IPS-NIHi7 (cell line): ENCODE results near the gene PLA2G7.
"Not testable (repeated sequence)": the region's sequence is repeated elsewhere in the genome, so short reads cannot be mapped to it uniquely, and the experiment has no call there.

Experiments used
- DNase-seq: peaks from one replicate; pipeline ENCODE4 v3.0.0; 2012; ENCODE audit warnings: mixed read lengths; ENCODE audit errors: extremely low spot score

PLA2G7 gene

DNA sequence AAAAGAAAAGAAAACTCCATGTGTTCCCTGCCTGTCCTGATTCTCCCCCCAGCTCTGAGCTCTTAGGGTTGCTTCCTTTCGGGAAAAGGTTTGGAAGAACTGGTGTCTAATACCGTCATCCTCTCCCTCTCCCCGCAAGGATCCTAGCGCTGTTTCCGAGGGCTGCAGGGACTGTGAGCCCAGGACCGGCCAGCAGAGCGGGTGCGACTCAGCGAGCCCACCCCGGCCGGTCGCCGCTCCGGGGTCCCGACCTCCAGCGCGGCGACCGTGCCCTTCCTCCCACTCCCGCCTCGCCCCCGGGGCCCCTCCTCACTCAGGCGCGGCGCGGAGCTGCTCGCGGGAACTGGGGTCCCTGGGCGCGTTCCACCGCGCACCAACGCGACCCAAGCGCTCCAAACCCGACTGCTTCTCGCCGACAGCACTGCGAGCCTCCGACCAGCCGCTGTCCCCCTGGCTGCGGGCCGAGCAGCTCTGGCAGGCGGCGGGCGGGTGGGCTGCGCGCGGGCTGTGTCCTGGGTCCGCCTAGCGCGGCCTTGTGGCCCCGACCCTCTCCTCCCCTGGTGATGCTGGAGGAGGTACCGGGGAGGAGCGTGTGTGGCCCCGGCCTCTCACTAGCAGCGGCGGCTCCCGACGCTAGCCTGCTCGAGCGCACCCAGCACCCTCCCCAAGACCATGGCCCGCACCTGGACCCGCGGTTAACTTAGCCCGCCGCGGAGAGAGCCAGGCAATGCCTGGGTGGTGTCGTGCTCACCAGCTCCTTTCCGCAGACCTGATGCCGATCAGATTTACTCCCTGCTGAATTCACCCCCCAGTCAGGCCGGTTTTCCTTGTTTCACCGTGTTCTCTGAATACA is at the start of gene PLA2G7:
TSS of gene PLA2G7 (minus strand) at position 509 of the 853 bp plus-strand sequence. CDS start 12,484 bp downstream, outside the sequence.
- peak; percentile 57 for DNase-seq

DNA sequence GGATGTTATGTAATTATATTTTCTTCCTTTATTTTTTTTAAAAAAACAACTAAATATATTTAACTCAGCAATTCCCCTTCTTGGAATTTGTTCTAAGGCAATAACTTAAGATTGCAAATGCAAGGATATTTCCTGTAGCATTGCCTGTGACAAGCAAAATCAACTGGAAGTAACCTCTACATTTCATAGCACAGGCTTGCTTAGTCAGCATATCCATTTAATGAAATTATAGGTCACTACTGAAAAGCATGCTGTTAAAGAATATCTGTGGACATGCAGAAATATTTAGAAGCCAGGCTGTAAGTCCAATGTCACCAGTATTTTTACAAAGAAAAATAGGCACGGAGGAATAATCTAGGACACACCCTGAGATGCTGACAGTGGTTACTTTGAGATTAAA is 49.4 kb upstream of the PLA2G7 start:
- DNase-seq = no peak

DNA sequence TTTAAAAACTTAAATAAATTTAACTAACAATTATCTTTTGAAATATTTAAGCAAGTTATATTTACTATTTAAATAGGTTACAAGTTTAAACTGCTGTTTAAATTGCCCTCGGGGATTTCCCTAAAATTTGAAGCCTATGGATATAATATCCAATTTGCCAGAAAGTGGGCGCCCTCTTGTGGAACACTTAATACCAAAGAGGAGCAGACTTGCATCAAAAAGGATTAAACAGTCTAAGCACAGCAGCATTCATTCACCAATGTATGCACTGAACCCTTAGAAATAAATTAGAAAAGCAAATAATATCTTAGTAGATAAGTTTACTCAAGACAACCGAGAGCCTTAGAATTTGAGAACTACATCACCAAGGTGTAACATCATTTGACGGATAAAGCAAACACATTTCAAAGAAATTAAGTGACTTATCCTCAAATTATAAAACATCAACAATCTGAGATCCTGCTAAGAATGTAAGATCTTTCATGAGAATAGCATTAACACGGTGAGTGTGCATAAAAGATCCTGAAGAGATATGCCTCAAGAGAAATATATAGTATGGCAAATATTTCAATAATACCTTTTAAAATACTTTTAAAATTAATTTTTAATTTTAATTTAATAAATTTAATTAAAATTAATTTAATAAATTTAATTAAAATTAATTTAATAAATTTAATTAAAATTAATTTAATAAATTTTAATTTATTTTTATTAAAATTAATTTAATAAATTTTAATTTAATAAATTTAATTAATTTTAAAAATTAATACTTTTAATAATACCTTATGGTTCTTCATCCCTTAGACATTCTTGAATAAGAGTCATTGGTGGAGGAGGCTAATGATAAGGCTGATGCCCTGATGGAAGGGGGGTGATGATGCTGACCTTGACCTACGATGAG is 46.6 kb upstream of the PLA2G7 start:
- peak; percentile 54 for DNase-seq

DNA sequence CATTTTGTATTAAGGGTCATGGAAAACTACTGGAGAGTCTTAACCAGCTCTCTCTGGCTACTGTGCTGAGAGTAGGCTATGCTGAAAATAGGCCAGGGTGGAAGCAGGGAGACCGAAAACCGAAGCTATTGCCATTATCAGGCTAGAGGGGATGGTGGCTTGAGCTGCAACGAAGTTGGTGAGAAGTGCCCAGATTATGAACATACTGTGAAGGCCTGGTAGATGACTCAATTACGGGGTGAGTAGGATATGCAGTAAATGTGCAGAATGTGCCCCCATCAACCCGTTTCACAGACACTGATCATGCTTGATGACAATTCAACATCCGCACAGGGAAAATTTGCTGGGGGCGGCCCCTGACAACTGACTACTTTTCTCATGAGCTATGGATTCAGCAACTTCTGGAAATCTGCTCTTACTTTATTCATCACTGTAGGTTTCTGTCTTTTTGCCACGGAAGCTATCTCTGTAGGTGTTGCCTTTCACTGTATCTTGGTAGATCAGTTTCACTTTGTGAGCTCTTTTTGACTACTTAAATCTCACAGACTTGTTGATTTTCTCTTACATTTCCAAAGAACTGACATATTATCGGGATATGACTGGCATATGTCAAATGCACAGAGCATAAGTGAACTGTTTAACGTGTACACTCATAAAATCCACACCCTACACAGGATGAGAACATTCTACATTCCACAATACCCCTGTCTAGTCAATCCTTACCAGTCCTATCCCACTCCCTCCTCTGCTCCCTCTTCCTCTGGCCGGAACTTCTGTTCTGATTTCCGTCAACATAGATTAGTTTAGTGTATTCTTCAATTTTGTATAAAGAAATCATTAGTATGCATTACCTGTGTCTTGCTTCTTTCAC is 42.5 kb upstream of the PLA2G7 start:
- DNase-seq = no peak

DNA sequence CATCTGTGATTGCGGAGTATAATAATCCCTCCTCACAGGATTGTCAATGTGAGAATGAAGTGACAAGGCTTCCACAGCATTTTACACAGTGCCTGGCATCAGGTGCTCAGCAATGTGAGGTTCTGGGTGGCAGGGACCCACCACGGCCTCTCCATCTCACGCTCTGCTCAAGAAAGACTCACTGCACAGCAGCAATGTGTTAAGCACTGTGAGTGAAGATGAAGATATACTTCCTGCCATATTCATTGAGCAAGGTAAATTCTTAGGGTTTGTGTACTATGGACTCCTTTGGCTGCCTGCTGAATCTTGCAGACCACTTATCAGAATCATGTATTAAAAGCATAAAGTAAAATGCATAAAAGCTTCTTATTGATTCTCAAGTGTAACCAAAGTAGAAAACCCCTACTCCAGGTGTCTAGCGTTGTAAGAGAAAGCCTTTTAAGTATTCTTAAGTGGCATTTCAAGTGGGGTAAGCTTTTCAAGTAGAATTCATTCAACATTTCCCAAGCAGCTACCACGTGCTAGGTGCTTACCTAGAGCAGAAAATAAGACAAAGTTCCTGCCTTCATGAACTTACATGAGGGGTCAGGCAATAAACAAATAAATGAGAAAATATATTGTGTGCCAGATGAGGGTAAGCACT is 41.0 kb upstream of the PLA2G7 start:
- DNase-seq = no peak

DNA sequence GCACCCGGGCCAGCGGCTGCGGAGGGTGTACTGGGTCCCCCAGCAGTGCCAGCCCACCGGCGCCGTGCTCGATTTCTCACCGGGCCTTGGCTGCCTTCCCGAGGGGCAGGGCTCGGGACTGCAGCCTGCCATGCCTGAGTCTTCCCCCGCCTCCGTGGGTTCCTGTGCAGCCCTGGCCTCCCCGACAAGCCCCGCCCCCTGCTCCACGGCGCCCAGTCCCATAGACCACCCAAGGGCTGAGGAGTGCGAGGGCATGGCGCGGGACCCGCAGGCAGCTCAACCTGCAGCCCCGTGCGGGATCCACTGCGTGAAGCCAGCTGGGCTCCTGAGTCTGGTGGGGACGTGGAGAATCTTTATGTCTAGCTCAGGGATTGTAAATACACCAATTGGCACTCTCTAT is 39.6 kb upstream of the PLA2G7 start:
- not testable (repeated sequence) for DNase-seq

DNA sequence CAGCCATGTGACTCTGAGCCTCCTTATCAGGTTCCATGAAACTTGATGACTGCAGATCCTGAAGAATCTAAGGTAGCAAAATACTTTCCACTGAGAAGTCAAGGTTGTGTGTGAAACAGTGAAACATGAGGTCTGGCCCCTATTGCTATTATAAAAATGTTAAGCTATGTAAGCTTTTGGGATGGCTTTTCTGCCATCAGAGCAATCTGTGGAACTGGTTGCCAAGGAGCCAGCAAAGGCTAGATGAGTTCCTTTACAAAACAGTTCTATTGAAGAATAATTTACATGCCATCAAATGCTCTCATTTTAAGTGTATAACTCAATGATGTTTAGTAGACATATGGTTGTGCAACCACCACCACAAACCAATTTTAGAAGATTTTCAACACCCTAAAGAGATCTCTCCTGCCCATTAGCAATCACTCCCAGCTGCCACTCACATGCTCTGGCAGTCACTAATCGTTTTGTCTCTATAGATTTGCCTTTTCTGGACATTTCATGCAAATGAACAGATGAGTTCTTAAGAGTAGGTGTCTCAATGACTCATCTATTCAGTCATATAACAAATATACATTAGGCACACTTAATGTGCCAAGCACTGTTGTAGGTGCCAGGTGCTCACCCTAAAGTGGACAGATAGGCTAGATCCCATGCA is 38.2 kb upstream of the PLA2G7 start:
- DNase-seq = no peak

DNA sequence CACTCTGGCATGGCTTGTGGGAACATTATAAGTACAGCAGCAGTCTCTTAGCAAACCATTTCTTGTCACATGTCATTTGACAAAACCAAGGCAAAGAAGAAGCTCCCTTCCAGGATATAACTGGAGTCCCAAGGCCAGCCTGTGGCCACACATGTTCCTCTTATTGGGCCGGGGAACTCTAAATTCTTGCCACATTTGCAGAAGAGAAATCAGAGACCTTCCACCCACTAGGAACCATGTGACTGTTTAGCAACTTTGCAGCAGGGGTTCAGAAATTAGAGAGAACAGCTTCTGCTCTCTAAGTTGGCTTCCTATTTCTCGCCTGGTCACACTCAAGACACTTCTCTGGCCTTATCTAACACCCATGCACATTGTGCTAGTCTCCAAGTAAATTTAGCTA is 37.6 kb upstream of the PLA2G7 start:
- DNase-seq = no peak

DNA sequence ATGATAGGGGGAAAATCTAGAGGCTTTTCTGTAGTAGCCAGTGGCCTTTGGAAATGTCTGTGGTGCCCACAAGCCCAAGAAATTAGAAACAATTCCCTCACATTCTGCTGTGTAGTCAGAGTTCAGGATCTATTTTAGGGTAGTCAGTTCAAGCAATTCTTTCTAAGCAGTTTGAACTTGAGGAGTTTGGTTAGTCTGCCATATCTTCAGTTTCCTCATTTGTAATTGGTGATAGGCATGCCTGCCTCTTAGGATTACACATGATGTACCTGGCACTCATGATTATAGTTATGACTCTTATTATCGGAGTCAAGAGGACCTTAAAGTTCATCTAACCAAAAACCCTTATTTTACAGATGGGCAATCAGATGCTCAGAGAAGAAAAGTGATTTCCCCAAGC is 36.8 kb upstream of the PLA2G7 start:
- DNase-seq = no peak

DNA sequence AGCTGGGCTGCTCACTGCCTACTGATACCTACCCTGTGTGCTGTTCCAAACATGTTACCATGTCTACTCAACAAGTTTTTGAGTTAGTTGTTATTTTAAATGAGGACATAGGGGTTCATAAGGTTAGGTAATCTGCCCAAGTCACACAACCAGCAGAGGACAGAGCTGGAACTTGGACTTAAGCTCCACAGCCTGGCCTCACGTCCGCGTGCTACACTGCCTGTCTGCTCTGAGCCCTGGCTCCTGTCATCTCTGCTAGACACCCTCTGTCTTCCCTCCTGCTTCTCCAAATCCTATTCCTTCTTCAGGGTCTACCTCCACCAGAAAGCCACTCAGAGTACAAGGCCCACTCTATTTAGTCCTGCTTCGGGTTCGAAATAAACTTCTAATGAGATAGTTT is 29.8 kb upstream of the PLA2G7 start:
- DNase-seq = no peak

DNA sequence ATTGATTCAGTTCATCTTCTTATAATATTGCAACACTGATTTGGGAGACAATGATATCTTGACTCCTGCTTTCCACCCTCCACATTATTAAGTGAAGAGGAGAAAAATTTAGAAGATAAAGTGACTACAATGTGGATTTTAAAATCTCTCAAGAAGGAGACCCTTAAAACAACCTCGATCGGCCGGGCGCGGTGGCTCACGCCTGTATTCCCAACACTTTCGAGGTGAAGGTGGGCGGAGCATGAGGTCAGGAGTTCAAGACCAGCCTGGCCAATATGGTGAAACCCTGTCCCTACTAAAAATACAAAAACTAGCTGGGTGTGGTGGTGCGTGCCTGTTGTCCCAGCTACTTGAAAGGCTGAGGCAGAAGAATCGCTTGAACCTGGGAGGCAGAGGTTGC is 29.1 kb upstream of the PLA2G7 start:
- DNase-seq = not testable (repeated sequence)

DNA sequence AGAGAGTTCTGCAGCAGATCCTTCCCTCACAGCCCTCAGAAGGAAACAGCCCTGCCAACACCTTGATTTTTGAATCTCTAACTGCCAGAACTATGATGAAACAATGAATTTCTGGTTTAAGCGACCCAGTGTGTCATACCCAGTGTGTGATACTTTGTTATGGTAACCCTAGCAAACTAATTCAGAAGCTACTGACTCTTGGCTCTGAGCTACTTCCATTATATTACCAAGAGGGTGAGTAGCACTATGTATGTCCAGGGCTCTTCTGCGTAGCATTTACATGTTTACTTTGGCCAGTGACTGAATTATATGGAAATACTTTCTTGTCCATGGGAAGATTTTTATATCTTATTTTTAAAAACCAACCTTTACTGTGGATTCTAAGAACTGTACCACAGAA is 28.3 kb upstream of the PLA2G7 start:
- no peak for DNase-seq

DNA sequence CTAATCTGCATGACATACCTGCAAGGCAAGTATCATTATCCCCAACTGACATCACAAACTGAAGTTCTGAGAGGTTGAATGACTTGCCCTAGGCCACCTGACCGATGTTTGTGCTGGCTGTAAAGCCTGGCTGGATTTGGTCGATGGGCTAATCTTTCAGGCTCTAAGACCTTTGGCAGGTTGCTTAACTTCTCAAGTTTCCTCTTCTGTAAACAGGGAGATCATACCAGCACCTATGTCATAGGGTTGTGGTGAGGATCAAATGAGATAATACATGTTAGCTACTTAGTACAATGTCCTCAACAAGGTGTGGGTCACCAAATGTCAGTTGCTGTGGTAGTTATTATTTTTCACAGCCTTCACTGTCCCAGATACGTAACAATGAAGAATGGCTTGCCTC is 25.8 kb upstream of the PLA2G7 start:
- DNase-seq = no peak

DNA sequence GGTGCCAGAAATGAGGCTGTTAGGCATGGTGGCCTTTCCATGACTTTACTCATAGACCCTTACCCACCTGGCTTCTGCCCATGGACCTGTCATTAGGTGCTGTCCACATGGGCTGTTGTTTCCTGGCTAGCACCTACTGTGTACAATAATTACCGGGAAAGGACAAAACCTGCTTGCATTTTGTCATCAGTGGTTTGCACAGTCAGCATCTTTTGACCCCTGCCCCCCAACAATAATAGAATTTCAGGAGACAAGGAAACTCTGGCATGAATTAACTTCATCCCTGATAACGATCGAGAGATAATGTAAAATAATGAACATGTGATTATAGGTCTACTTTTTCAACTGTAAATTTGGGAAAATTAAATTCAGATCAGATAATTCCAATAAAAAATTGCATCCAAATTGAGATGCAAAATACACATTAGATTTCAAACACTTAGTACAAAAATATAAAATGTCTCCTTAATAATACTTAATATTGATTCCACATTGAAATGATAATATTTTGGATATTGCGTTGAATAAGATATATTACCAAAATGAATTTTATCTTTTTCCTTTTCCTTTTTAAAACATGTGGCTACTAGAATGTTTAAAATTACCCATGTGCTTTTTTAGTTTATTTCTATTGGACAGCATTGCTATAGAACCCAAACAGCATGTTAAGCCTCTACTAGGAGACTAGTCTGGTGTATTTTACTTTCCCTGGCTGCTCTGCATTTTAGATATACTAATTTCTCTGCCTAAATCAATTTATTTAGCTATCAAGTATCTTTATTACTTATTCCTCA is 24.0 kb upstream of the PLA2G7 start:
- no peak for DNase-seq

DNA sequence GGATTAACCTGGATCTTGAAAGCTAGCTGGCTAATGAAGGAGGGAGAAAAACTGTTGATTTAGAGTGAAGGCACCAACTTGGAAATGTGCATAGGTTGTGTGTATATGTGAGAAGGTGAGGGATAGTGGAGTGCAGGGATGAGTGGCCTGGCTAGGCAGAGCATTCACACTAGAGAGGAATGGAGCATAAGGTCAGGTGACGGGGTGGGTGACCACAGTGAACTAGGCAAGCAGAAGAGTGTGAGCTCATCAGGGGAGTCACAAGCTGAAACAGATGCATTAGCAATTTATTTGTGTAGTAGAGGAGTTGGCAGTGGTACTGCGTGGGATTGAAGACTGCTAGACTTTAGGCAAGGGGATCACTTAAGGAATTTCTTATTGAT is 22.0 kb upstream of the PLA2G7 start:
- DNase-seq = no peak

DNA sequence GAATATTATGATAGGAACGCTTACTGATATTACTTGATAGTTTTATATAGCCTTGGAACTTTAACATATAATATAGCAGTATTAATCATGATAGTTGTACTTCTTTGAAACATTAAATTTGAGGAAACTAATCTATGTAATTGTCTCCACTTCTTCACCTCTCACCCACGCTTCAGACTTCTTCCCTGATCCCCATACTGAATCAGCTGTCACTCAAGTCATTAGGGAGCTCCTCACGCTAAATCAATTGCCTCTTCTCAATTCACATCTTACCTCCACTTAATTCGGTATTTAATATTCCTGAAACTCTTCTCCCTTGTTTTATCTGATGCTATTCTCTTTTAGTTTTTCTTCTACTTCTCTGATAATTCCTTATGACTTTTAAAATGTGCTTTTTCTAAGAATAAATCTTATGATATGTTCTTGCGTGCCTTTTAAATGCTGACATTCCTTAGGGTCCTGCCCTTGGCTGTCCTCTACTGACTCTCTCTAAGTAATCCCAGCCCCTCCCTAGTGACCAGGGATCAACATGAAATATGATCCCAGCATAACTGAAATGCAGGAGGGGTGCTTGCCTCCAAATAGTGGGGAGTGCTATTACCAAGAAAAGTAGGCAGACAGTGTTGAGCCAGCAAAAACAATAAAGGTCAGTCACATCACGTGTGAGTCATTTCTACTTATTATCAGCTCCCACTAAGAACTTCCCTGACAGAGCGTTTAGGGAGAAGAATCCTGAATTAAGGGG is 21.5 kb upstream of the PLA2G7 start:
- DNase-seq = no peak

DNA sequence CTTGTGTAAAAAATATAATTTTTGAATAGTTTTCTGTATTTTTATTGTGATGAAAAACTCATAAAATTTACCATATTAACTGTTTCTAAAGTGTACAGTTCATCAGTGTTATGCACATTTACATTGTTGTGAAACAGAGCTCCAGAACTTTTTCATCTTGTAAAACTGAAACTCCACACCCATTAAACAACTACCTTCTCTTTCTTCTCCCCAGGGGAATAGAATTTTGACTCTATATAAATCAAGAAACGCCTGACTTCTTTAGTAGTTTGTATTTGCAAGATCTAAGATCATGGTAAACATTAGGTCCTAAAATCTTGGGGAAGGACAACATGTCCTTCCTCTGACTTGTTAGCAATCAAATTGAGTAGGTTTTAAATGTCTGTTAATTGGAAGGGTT is 20.7 kb upstream of the PLA2G7 start:
- no peak for DNase-seq

DNA sequence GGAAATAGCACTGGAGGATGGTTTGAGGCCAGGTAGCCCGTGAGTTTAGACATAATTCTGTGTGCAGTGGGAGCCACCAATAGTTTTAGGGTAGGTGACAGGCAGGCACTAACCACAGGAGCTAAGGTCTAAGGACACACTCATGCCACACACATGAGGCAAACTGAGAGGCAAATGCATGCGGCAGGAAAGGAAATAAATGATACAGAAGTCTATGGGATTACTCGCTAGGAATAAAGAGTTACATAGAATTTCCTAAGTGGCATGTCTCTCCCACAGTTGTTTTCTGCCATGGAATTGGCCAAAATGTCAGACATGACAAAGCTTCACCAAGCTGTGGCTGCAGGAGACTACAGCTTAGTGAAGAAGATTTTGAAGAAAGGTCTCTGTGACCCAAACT is 16.5 kb upstream of the PLA2G7 start:
- DNase-seq = no peak

DNA sequence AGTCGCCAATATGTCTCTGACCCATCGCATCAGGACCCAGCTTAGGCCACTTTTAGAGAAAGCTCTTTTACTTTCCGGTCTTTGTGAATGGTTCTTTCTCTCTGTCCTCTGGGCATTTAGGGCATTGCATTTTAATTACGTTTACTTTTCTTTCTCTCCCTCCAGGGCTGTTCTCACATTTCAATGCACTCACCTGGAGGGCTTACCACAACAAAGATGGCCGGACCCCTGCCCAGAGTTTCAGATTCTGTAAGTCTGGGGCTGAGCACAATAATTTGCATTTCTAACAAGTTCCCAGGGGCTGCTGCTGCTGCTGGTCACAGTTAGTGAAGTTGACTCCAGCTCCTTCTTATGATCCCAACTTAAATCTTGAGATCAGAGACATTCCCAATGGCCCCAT is 14.6 kb upstream of the PLA2G7 start:
- peak; percentile 41 for DNase-seq
